ENCODE measurements around the gene AUTS2.

- TF ChIP-seq ELK4 (IDR thresholded peaks at IDR 0.05; ENCODE audit: borderline replicate concordance, low read depth, low read length) (no peak), CTCF (tag by site-specific recombination; IDR thresholded peaks at IDR 0.05) (no peak), ZNF843 (tag by site-specific recombination; IDR thresholded peaks at IDR 0.05) (no peak), ZNF830 (tag by site-specific recombination; IDR thresholded peaks at IDR 0.05; ENCODE audit: low read depth) (no peak), ZNF777 (tag by site-specific recombination; IDR thresholded peaks at IDR 0.05; ENCODE audit: borderline replicate concordance) (no peak), TCF7L2 (IDR thresholded peaks at IDR 0.05; ENCODE audit: borderline replicate concordance, low read depth, low read length) (no peak), ZNF341 (tag by site-specific recombination; IDR thresholded peaks at IDR 0.05; ENCODE audit: low read depth) (no peak), ZNF600 (tag by site-specific recombination; IDR thresholded peaks at IDR 0.05) (no peak), ZNF704 (tag by site-specific recombination; IDR thresholded peaks at IDR 0.05) (no peak)
Measured at GRCh38 chr7:70618020-70618551, 1019.8 kb downstream of the AUTS2 start.
